RWPE2 (cell line): Measurements from ENCODE around the gene TAPT1.

Source experiments
- ATAC-seq: fragments of 200-7000 bp; cut with Tn5 transposase; 3 replicates; pipeline ENCODE4 v1.9.1; 2021; ENCODE audit warnings: low read depth
- DNase-seq: peaks from one replicate; pipeline ENCODE4 v3.0.0-alpha.2; 2020; ENCODE audit warnings: low spot score
- H3K27ac ChIP-seq: fragments of 450-650 bp; 2 replicates; pipeline ENCODE4 v1.5.1; 2017; ENCODE audit warnings: mild to moderate bottlenecking; ENCODE audit not compliant: poor library complexity, severe bottlenecking
- H3K27me3 ChIP-seq: fragments of 250-450 bp; sonication (Bioruptor Pico); 2 replicates; pipeline ENCODE4 v1.5.1; 2021; ENCODE audit warnings: mild to moderate bottlenecking, moderate library complexity; ENCODE audit not compliant: insufficient read depth, poor library complexity, severe bottlenecking
- H3K36me3 ChIP-seq: fragments of 250-450 bp; sonication (Bioruptor Pico); 2 replicates; pipeline ENCODE4 v1.5.1; 2020; ENCODE audit warnings: low read depth, mild to moderate bottlenecking, moderate library complexity
- H3K4me1 ChIP-seq: fragments of 250-450 bp; sonication (Bioruptor Pico); 2 replicates; pipeline ENCODE4 v1.5.1; 2021; ENCODE audit warnings: mild to moderate bottlenecking, moderate library complexity; ENCODE audit not compliant: insufficient read depth, poor library complexity, severe bottlenecking
- H3K4me3 ChIP-seq: fragments of 250-450 bp; sonication (Bioruptor Pico); 2 replicates; pipeline ENCODE4 v1.5.1; 2021; ENCODE audit warnings: mild to moderate bottlenecking, moderate library complexity; ENCODE audit not compliant: severe bottlenecking
- H3K9me3 ChIP-seq: fragments of 250-450 bp; sonication (Bioruptor Pico); 2 replicates; pipeline ENCODE4 v1.5.1; 2021; ENCODE audit warnings: mild to moderate bottlenecking, moderate library complexity; ENCODE audit not compliant: severe bottlenecking
- TF ChIP-seq, protein P1 (sequence below): fragments of 450-650 bp; IDR thresholded peaks from one replicate; pipeline ENCODE4 v1.5.1; 2017; ENCODE audit warnings: mild to moderate bottlenecking, moderate library complexity; ENCODE audit not compliant: poor library complexity, severe bottlenecking

TAPT1 gene

DNA sequence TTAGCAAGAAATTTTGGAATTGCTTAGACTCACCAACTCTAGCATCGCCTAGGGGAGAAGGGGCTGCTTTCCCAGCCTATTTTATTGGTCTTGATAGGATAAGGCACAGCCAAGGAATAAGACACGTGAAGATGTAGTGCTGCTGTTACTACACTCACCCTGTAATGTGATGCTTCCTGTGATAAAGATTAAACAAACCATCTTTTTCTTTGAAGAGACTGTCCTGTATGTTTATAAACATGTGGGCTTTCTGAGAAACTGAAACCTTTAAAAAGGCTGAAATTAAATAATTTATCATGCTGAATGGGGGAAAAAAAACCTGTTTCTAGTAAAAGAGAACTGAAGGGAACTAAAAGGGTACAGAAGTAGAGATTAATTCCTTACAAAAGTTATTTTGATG lies 13.2 kb downstream of the TAPT1 start:
- H3K27me3 ChIP-seq, result no peaks in the 10 kb centered on the region
- TF ChIP-seq, protein P1, sequence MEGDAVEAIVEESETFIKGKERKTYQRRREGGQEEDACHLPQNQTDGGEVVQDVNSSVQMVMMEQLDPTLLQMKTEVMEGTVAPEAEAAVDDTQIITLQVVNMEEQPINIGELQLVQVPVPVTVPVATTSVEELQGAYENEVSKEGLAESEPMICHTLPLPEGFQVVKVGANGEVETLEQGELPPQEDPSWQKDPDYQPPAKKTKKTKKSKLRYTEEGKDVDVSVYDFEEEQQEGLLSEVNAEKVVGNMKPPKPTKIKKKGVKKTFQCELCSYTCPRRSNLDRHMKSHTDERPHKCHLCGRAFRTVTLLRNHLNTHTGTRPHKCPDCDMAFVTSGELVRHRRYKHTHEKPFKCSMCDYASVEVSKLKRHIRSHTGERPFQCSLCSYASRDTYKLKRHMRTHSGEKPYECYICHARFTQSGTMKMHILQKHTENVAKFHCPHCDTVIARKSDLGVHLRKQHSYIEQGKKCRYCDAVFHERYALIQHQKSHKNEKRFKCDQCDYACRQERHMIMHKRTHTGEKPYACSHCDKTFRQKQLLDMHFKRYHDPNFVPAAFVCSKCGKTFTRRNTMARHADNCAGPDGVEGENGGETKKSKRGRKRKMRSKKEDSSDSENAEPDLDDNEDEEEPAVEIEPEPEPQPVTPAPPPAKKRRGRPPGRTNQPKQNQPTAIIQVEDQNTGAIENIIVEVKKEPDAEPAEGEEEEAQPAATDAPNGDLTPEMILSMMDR, result no peak
- no peaks in the 10 kb centered on the region for H3K4me1 ChIP-seq
- no peak overlapping the region for H3K4me3 ChIP-seq
- ATAC-seq (no peak), DNase-seq (no peak)
- H3K27ac ChIP-seq, result no peak overlapping the region
- peaks cover 13% of the 10 kb centered on the region for H3K36me3 ChIP-seq
- no peaks in the 10 kb centered on the region for H3K9me3 ChIP-seq

- DNase-seq (no peak), ATAC-seq (no peak)
- no peak overlapping the region for H3K27ac ChIP-seq
- no peaks in the 10 kb centered on the region for H3K4me1 ChIP-seq
- TF ChIP-seq, protein P1, result no peak
- no peak overlapping the region for H3K4me3 ChIP-seq
- no peaks in the 10 kb centered on the region for H3K27me3 ChIP-seq
- no peaks in the 10 kb centered on the region for H3K9me3 ChIP-seq
- peaks cover 17% of the 10 kb centered on the region for H3K36me3 ChIP-seq
Observed at GRCh38 chr4:16212138-16212782, 14.0 kb downstream of the TAPT1 start.

DNA sequence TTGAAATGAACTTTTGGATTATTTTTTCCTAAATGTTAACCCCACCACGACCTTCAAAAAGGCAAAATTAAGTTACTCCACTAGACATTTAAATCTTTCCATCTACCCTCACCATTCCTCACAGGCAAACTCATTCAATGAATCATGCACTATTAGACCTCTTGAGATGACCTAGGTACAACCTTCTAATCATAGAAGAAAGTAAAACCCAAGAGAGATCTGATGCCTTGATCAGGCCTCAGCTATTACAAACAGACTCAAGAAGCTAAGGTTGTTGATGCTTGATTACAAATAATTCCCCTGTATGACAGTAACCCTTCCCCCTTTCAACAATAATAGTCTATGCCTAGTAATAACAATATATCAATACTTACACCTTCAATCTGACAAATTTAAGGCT lies 18.9 kb downstream of the TAPT1 start:
- DNase-seq, result no peak
- TF ChIP-seq, protein P1, result no peak
- H3K27ac ChIP-seq, result no peak overlapping the region
- no peaks in the 10 kb centered on the region for H3K9me3 ChIP-seq
- no peak overlapping the region for H3K4me3 ChIP-seq
- H3K4me1 ChIP-seq, result no peaks in the 10 kb centered on the region
- peaks cover 10% of the 10 kb centered on the region for H3K36me3 ChIP-seq
- H3K27me3 ChIP-seq, result no peaks in the 10 kb centered on the region
- no peak for ATAC-seq

DNA sequence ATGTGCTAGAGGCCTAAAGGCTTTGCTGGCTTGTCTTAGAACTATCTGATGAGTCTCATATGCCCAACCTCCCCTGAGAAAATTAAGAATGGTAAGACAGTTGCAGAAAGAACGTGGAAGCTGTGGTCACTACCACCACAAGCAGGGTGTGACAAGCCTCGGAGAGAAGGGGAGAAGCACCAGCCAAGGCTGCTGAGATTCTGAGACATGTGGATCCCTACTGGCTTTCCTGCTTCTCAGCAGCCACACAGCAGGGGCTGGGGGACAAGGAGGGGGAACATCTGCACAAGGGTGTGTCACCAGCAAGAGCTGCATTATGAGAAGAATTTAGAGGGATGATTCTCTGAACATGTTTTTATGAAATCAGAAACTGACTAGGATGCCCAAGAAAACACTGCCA lies 19.4 kb downstream of the TAPT1 start:
- Histone ChIP-seq H3K4me1 (no peaks in the 10 kb centered on the region), H3K4me3 (no peak overlapping the region), H3K27ac (no peak overlapping the region), H3K36me3 (peaks cover 10% of the 10 kb centered on the region), H3K9me3 (no peaks in the 10 kb centered on the region), H3K27me3 (no peaks in the 10 kb centered on the region)
- DNase-seq, result no peak
- no peak for ATAC-seq
- TF ChIP-seq, protein P1, result no peak

DNA sequence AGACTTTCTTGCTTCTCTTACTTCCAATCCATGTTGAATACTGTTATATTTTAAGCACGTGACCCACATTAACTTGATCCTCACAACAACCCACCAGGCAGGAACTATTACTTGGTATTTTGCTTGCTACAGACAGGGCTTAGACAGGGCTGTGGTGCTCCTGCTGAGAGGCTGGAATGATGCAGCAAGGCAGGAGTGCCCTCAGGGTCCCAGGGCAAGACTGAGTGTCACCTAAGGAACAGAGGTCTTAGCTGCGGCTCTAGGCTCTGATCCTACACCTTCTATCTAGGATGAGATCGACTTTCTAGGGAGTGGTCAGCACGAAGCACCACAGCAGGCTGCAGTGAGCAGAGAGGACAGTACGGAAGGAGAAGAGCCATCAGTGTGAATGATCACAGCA lies 20.0 kb downstream of the TAPT1 start:
- TF ChIP-seq, protein P1, result no peak
- Histone ChIP-seq H3K9me3 (no peaks in the 10 kb centered on the region), H3K27me3 (no peaks in the 10 kb centered on the region), H3K27ac (no peak overlapping the region), H3K36me3 (peaks cover 10% of the 10 kb centered on the region), H3K4me3 (no peak overlapping the region), H3K4me1 (no peaks in the 10 kb centered on the region)
- DNase-seq (no peak), ATAC-seq (no peak)
